Measurements from ENCODE around the gene ACSL3. TPM values are rescaled to one million over a fixed set of nuclear protein-coding genes. Genes with fewer than 3 reads are reported as not detected.

The ACSL3 gene
- total RNA-seq, 1 donor from 2014 or later = 144 TPM

- Histone ChIP-seq H3K9me3 (ENCODE audit: insufficient read depth, low read depth, low read length) (no peaks in the 10 kb centered on the region), H3K27me3 (ENCODE audit: insufficient read depth, low read length) (no peaks in the 10 kb centered on the region), H3K4me1 (ENCODE audit: insufficient read depth, low read length) (peaks cover 17% of the 10 kb centered on the region), H3K27ac (ENCODE audit: low read depth, low read length) (no peak overlapping the region), H3K4me3 (ENCODE audit: insufficient read depth, low read depth, low read length) (no peak overlapping the region), H3K79me2 (ENCODE audit: insufficient read depth, low read length) (peaks cover 98% of the 10 kb centered on the region), H2AFZ (ENCODE audit: low read depth, low read length) (no peak overlapping the region), H3K9ac (ENCODE audit: low read length) (no peak overlapping the region), H4K20me1 (ENCODE audit: insufficient read depth, low read length) (peaks cover 90% of the 10 kb centered on the region), H3K36me3 (ENCODE audit: insufficient read depth, low read length) (no peaks in the 10 kb centered on the region), H3K4me2 (ENCODE audit: low read length) (no peak overlapping the region)
- H3K27me3 Mint-ChIP-seq (ENCODE audit: low read depth, unreplicated experiment) = no peaks in the 10 kb centered on the region
- FAIRE-seq (no peak), DNase-seq (ENCODE audit: low read depth) (no peak)
- no peak overlapping the region for H3K4me3 Mint-ChIP-seq (ENCODE audit: unreplicated experiment)
- TF ChIP-seq EZH2 (IDR thresholded peaks at IDR 0.05; ENCODE audit: insufficient read depth, low read length) (no peak), CTCF (IDR thresholded peaks at IDR 0.05; ENCODE audit: insufficient read depth, low read depth, low read length) (no peak)
- no peaks in the 10 kb centered on the region for H3K9me3 Mint-ChIP-seq (ENCODE audit: unreplicated experiment)
- no peak overlapping the region for H3K27ac Mint-ChIP-seq (ENCODE audit: unreplicated experiment)
- H3K4me1 Mint-ChIP-seq (ENCODE audit: low read depth, unreplicated experiment) = peaks cover 19% of the 10 kb centered on the region
- no peaks in the 10 kb centered on the region for H3K36me3 Mint-ChIP-seq (ENCODE audit: low read depth, unreplicated experiment)
These were observed 16.1 kb downstream of the ACSL3 start for GRCh38 chr2:222876947-222877346.

GRCh38 chr2:222877556-222878300 is 16.9 kb downstream of the ACSL3 start:
- TF ChIP-seq EZH2 (IDR thresholded peaks at IDR 0.05; ENCODE audit: insufficient read depth, low read length) = no peak
- Histone ChIP-seq H3K4me1 (ENCODE audit: insufficient read depth, low read length) (peaks cover 17% of the 10 kb centered on the region), H3K4me3 (ENCODE audit: insufficient read depth, low read depth, low read length) (no peak overlapping the region), H3K4me2 (ENCODE audit: low read length) (no peak overlapping the region), H3K27me3 (ENCODE audit: insufficient read depth, low read length) (no peaks in the 10 kb centered on the region), H2AFZ (ENCODE audit: low read depth, low read length) (no peak overlapping the region), H4K20me1 (ENCODE audit: insufficient read depth, low read length) (peaks cover 94% of the 10 kb centered on the region), H3K9me3 (ENCODE audit: insufficient read depth, low read depth, low read length) (no peaks in the 10 kb centered on the region), H3K9ac (ENCODE audit: low read length) (no peak overlapping the region), H3K27ac (ENCODE audit: low read depth, low read length) (no peak overlapping the region), H3K79me2 (ENCODE audit: insufficient read depth, low read length) (peaks cover 98% of the 10 kb centered on the region), H3K36me3 (ENCODE audit: insufficient read depth, low read length) (no peaks in the 10 kb centered on the region)
- DNase-seq (ENCODE audit: low read depth) = no peak
- Mint-ChIP-seq H3K4me1 (ENCODE audit: low read depth, unreplicated experiment) (peaks cover 19% of the 10 kb centered on the region), H3K27me3 (ENCODE audit: low read depth, unreplicated experiment) (no peaks in the 10 kb centered on the region), H3K4me3 (ENCODE audit: unreplicated experiment) (no peak overlapping the region), H3K9me3 (ENCODE audit: unreplicated experiment) (no peaks in the 10 kb centered on the region), H3K27ac (ENCODE audit: unreplicated experiment) (no peak overlapping the region), H3K36me3 (ENCODE audit: low read depth, unreplicated experiment) (no peaks in the 10 kb centered on the region)
- no peak for FAIRE-seq

GRCh38 chr2:222878301-222878876 is 17.6 kb downstream of the ACSL3 start:
- H3K9ac ChIP-seq (ENCODE audit: low read length) = no peak overlapping the region
- peaks cover 95% of the 10 kb centered on the region for H4K20me1 ChIP-seq (ENCODE audit: insufficient read depth, low read length)
- H3K79me2 ChIP-seq (ENCODE audit: insufficient read depth, low read length) = peaks cover 98% of the 10 kb centered on the region
- no peak overlapping the region for H3K4me3 Mint-ChIP-seq (ENCODE audit: unreplicated experiment)
- peak overlapping the region; percentile 63 for H3K4me2 ChIP-seq (ENCODE audit: low read length)
- no peak overlapping the region for H3K27ac ChIP-seq (ENCODE audit: low read depth, low read length)
- FAIRE-seq (no peak), DNase-seq (ENCODE audit: low read depth) (no peak)
- H3K36me3 ChIP-seq (ENCODE audit: insufficient read depth, low read length) = no peaks in the 10 kb centered on the region
- no peaks in the 10 kb centered on the region for H3K9me3 ChIP-seq (ENCODE audit: insufficient read depth, low read depth, low read length)
- no peaks in the 10 kb centered on the region for H3K27me3 ChIP-seq (ENCODE audit: insufficient read depth, low read length)
- no peak overlapping the region for H3K4me3 ChIP-seq (ENCODE audit: insufficient read depth, low read depth, low read length)
- H3K9me3 Mint-ChIP-seq (ENCODE audit: unreplicated experiment) = no peaks in the 10 kb centered on the region
- H3K36me3 Mint-ChIP-seq (ENCODE audit: low read depth, unreplicated experiment) = no peaks in the 10 kb centered on the region
- no peaks in the 10 kb centered on the region for H3K27me3 Mint-ChIP-seq (ENCODE audit: low read depth, unreplicated experiment)
- H3K27ac Mint-ChIP-seq (ENCODE audit: unreplicated experiment) = no peak overlapping the region
- no peak overlapping the region for H2AFZ ChIP-seq (ENCODE audit: low read depth, low read length)
- peaks cover 21% of the 10 kb centered on the region for H3K4me1 Mint-ChIP-seq (ENCODE audit: low read depth, unreplicated experiment)
- TF ChIP-seq CTCF (IDR thresholded peaks at IDR 0.05; ENCODE audit: insufficient read depth, low read depth, low read length) (no peak), EZH2 (IDR thresholded peaks at IDR 0.05; ENCODE audit: insufficient read depth, low read length) (no peak)
- peaks cover 17% of the 10 kb centered on the region for H3K4me1 ChIP-seq (ENCODE audit: insufficient read depth, low read length)

Data from astrocyte (in vitro differentiated cells and primary cell).